K562 (cell line): ENCODE results near the gene UBE2S. TPM values are rescaled to one million over a fixed set of nuclear protein-coding genes. Genes with fewer than 3 reads are reported as not detected.

ENCODE experiments used
- ARHGAP35 ChIP-seq: fragments of 450-650 bp; IDR thresholded peaks from 2 replicates; pipeline ENCODE4 v1.6.1; 2018; ENCODE audit not compliant: partially characterized antibody
- ATF4 ChIP-seq: fragments of 450-650 bp; formaldehyde crosslinking; IDR thresholded peaks from 2 replicates; pipeline ENCODE4 v1.4.0; 2022; ENCODE audit warnings: mild to moderate bottlenecking, moderate library complexity
- BCL6 ChIP-seq: fragments of 250-450 bp; sonication (Bioruptor Pico); IDR thresholded peaks from 2 replicates; pipeline ENCODE4 v1.4.0; 2020
- CBX1 ChIP-seq: sonication (generic); IDR thresholded peaks from 2 replicates; pipeline ENCODE4 v1.6.1; 2016; ENCODE audit warnings: antibody characterized with exemption, low read depth, mild to moderate bottlenecking
- ELK1 ChIP-seq: sonication (generic); formaldehyde crosslinking; IDR thresholded peaks from 2 replicates; pipeline ENCODE4 v1.8.1; 2022; ENCODE audit warnings: missing genetic modification reagents
- ERF ChIP-seq: fragments of 450-650 bp; formaldehyde crosslinking; IDR thresholded peaks from 2 replicates; pipeline ENCODE4 v1.4.0; 2020; ENCODE audit warnings: mild to moderate bottlenecking, mixed read lengths
- HNRNPL ChIP-seq: fragments of 200-400 bp; formaldehyde crosslinking; IDR thresholded peaks from 2 replicates; pipeline ENCODE4 v1.6.1; 2017; ENCODE audit warnings: low read depth, mild to moderate bottlenecking, low read length
- HSF4 ChIP-seq: fragments of 250-450 bp; sonication (Bioruptor Pico); IDR thresholded peaks from 2 replicates; pipeline ENCODE4 v2.1.2; 2022; ENCODE audit warnings: mild to moderate bottlenecking, moderate library complexity, borderline replicate concordance
- NEUROD1 ChIP-seq: fragments of 150-350 bp; IDR thresholded peaks from 2 replicates; pipeline ENCODE4 v1.6.1; 2014; ENCODE audit warnings: borderline replicate concordance, low read length, low read depth; ENCODE audit not compliant: partially characterized antibody
- NFATC3 ChIP-seq: fragments of 450-650 bp; IDR thresholded peaks from 2 replicates; pipeline ENCODE4 v1.6.1; 2017; ENCODE audit warnings: mild to moderate bottlenecking
- NFIC ChIP-seq: fragments of 450-650 bp; IDR thresholded peaks from 2 replicates; pipeline ENCODE4 v1.6.1; 2017; ENCODE audit warnings: mild to moderate bottlenecking, inconsistent platforms
- NFRKB ChIP-seq: fragments of 450-650 bp; IDR thresholded peaks from 2 replicates; pipeline ENCODE4 v1.6.1; 2016; ENCODE audit warnings: low read depth
- NFYB ChIP-seq: IDR thresholded peaks from 2 replicates; pipeline ENCODE4 v1.6.1; 2011; ENCODE audit warnings: mild to moderate bottlenecking, moderate library complexity; ENCODE audit not compliant: insufficient read length; ENCODE audit errors: extremely low read depth
- PHF8 ChIP-seq: fragments of 200-600 bp; sonication (generic); IDR thresholded peaks from 2 replicates; pipeline ENCODE4 v1.6.1; 2012; ENCODE audit warnings: mixed run types, mild to moderate bottlenecking, inconsistent platforms, low read length, moderate library complexity, borderline replicate concordance
- SMAD1 ChIP-seq: fragments of 150-350 bp; IDR thresholded peaks from 2 replicates; pipeline ENCODE4 v1.6.1; 2014; ENCODE audit warnings: low read length, low read depth; ENCODE audit not compliant: partially characterized antibody
- SMAD4 ChIP-seq: fragments of 250-450 bp; sonication (Bioruptor Pico); conservative IDR thresholded peaks from 2 replicates; pipeline ENCODE4 v1.8.0; 2021; ENCODE audit warnings: inconsistent platforms, mild to moderate bottlenecking, moderate library complexity
- SRSF7 ChIP-seq: fragments of 200-400 bp; formaldehyde crosslinking; optimal IDR thresholded peaks from 2 replicates; pipeline ENCODE3; 2017; ENCODE audit warnings: mild to moderate bottlenecking, low read depth, low read length
- TCFL5 ChIP-seq: fragments of 250-450 bp; sonication (Bioruptor Pico); conservative IDR thresholded peaks from 2 replicates; pipeline ENCODE4 v1.6.1; 2021; ENCODE audit warnings: mild to moderate bottlenecking, moderate library complexity, matching md5 sums
- XRCC3 ChIP-seq: fragments of 450-650 bp; IDR thresholded peaks from 2 replicates; pipeline ENCODE4 v1.6.1; 2017; ENCODE audit warnings: mild to moderate bottlenecking, moderate library complexity
- ZFP30 ChIP-seq: fragments of 250-450 bp; sonication (Bioruptor Pico); IDR thresholded peaks from 2 replicates; pipeline ENCODE4 v1.8.0; 2022; ENCODE audit warnings: moderate library complexity, mild to moderate bottlenecking, inconsistent platforms, borderline replicate concordance
- ZFX ChIP-seq: sonication (generic); formaldehyde crosslinking; IDR thresholded peaks from 2 replicates; pipeline ENCODE4 v1.8.0; 2022; ENCODE audit warnings: mild to moderate bottlenecking, missing genetic modification reagents, moderate library complexity
- polyA plus RNA-seq, 8 experiments: library from polyadenylated mRNA; depleted of rRNA in 4 of 8; stranded (reverse) in 5 of 8; unstranded in 3 of 8; fragments of >200 nt; fragmentation: Nextera tagmentation in 2 of 8; fragmentation: Illumina TruSeq in 1 of 8; extraction: Ambion mirVana in 2 of 8; extraction: Trizol in 1 of 8; gene quantifications; 2 replicates each; pipeline versions ENCODE4 v1.2.1 to v1.2.3, GENCODE V29; 2011 to 2014; ENCODE audit warnings: inconsistent platforms in 1 of 8, missing spikeins in 1 of 8
- total RNA-seq, 7 experiments: library from RNA; depleted of rRNA in 6 of 7; stranded (reverse); fragments of >200 nt in 6 of 7; fragmentation: Illumina TruSeq in 2 of 7; extraction: Trizol in 2 of 7; gene quantifications; 2 replicates each; pipeline versions ENCODE4 v1.2.1 to v1.2.3, GENCODE V29; 2011 to 2021; ENCODE audit warnings: low replicate concordance in 1 of 7
- TF ChIP-seq, protein P1 (sequence below): sonication (generic); formaldehyde crosslinking; IDR thresholded peaks from 2 replicates; pipeline ENCODE4 v1.8.1; 2023; ENCODE audit warnings: mild to moderate bottlenecking, missing genetic modification reagents, moderate library complexity
- TF ChIP-seq, protein P2 (sequence below): fragments of 150-350 bp; IDR thresholded peaks from 2 replicates; pipeline ENCODE4 v1.6.1; 2014; ENCODE audit warnings: low read depth, mild to moderate bottlenecking, low read length, borderline replicate concordance

UBE2S gene
- total and polyA plus RNA-seq, 9 of the 15 experiments (the other 6 are each of a cell fraction or from before 2014, with no cell fraction given) = 1.5 to 1,305 (median 157) TPM

DNA sequence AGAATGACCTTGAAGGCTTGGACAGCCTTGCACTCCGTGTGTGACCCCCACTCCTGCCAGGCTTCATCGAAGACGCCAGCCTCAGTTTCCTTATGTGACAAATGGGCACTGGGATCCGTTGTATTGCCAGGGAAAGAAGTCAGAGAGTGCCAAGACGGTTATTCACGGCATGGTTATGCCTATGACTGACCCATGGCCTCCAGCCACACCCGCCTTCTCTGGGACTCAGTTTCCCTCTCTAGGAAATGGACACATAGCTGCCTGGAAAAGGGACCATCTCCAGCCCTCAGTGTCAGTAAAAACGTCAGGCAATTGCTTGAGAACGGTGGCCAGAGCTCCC is 915 bp upstream of the UBE2S start (continued):
- TF ChIP-seq SMAD4 (CRISPR knock-in tag) = 0 out of 2 replicates have a peak, but pooled peaks have one; percentile 8
- no peak for TF ChIP-seq SRSF7
- TF ChIP-seq, protein P1, sequence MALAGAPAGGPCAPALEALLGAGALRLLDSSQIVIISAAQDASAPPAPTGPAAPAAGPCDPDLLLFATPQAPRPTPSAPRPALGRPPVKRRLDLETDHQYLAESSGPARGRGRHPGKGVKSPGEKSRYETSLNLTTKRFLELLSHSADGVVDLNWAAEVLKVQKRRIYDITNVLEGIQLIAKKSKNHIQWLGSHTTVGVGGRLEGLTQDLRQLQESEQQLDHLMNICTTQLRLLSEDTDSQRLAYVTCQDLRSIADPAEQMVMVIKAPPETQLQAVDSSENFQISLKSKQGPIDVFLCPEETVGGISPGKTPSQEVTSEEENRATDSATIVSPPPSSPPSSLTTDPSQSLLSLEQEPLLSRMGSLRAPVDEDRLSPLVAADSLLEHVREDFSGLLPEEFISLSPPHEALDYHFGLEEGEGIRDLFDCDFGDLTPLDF (CRISPR knock-in tag) = no peak
- no peak for TF ChIP-seq XRCC3
- no peak for TF ChIP-seq ATF4 (CRISPR knock-in tag)
- TF ChIP-seq, protein P2, sequence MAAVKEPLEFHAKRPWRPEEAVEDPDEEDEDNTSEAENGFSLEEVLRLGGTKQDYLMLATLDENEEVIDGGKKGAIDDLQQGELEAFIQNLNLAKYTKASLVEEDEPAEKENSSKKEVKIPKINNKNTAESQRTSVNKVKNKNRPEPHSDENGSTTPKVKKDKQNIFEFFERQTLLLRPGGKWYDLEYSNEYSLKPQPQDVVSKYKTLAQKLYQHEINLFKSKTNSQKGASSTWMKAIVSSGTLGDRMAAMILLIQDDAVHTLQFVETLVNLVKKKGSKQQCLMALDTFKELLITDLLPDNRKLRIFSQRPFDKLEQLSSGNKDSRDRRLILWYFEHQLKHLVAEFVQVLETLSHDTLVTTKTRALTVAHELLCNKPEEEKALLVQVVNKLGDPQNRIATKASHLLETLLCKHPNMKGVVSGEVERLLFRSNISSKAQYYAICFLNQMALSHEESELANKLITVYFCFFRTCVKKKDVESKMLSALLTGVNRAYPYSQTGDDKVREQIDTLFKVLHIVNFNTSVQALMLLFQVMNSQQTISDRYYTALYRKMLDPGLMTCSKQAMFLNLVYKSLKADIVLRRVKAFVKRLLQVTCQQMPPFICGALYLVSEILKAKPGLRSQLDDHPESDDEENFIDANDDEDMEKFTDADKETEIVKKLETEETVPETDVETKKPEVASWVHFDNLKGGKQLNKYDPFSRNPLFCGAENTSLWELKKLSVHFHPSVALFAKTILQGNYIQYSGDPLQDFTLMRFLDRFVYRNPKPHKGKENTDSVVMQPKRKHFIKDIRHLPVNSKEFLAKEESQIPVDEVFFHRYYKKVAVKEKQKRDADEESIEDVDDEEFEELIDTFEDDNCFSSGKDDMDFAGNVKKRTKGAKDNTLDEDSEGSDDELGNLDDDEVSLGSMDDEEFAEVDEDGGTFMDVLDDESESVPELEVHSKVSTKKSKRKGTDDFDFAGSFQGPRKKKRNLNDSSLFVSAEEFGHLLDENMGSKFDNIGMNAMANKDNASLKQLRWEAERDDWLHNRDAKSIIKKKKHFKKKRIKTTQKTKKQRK = no peak
- no peak for TF ChIP-seq NFIC
- no peak for TF ChIP-seq BCL6 (CRISPR knock-in tag)
- no peak for TF ChIP-seq NFYB
- TF ChIP-seq ZFX (CRISPR knock-in tag) = no peak
- no peak for TF ChIP-seq HNRNPL
- no peak for TF ChIP-seq ELK1 (CRISPR knock-in tag)
- TF ChIP-seq SMAD1 = no peak
- TF ChIP-seq ZFP30 (CRISPR knock-in tag) = no peak
- TF ChIP-seq NEUROD1 = no peak
- no peak for TF ChIP-seq CBX1
- no peak for TF ChIP-seq ARHGAP35
- no peak for TF ChIP-seq NFATC3
- peak; percentile 99 for TF ChIP-seq NFRKB
- TF ChIP-seq PHF8 = peak; percentile 43; the same call in 1 of the 2 replicates
- no peak for TF ChIP-seq HSF4 (CRISPR knock-in tag)
- TF ChIP-seq TCFL5 = no peak
- no peak; the same call in none of the 2 replicates for TF ChIP-seq ERF (CRISPR knock-in tag)
